Endothelial cell (in vitro differentiated cells): ENCODE results near the gene CHAF1A. TPM values are rescaled to one million over a fixed set of nuclear protein-coding genes. Genes with fewer than 3 reads are reported as not detected.

Experiments
- DNase-seq: peaks from one replicate; pipeline ENCODE4 v3.0.0; 2021; ENCODE audit warnings: low spot score
- H3K27ac Mint-ChIP-seq: one replicate; pipeline ENCODE4 v1.8.0; 2021; ENCODE audit warnings: mixed read lengths, inconsistent platforms; ENCODE audit not compliant: unreplicated experiment
- H3K27me3 Mint-ChIP-seq: one replicate; pipeline ENCODE4 v1.8.0; 2021; ENCODE audit warnings: mild to moderate bottlenecking, moderate library complexity, mixed read lengths, inconsistent platforms; ENCODE audit not compliant: unreplicated experiment
- H3K36me3 Mint-ChIP-seq: one replicate; pipeline ENCODE4 v1.8.0; 2021; ENCODE audit warnings: mild to moderate bottlenecking, low read depth, mixed read lengths, inconsistent platforms; ENCODE audit not compliant: unreplicated experiment
- H3K4me1 Mint-ChIP-seq: one replicate; pipeline ENCODE4 v1.8.0; 2021; ENCODE audit warnings: mild to moderate bottlenecking, mixed read lengths, inconsistent platforms; ENCODE audit not compliant: unreplicated experiment
- H3K4me3 Mint-ChIP-seq: one replicate; pipeline ENCODE4 v1.8.0; 2021; ENCODE audit warnings: mild to moderate bottlenecking, mixed read lengths, inconsistent platforms; ENCODE audit not compliant: unreplicated experiment
- H3K9me3 Mint-ChIP-seq: one replicate; pipeline ENCODE4 v1.8.0; 2021; ENCODE audit warnings: mixed read lengths, inconsistent platforms; ENCODE audit not compliant: unreplicated experiment
- total RNA-seq: library from RNA; stranded (reverse); fragmentation: NEBNext Ultra II Directional; extraction: Animal tissue kit (Norgen Biotek cat#: 25700); gene quantifications from one replicate; pipeline ENCODE4 v1.2.1, GENCODE V29; 2021; ENCODE audit not compliant: unreplicated experiment
- TF ChIP-seq, protein P1 (sequence below): fragments of 200-600 bp; sonication (generic); IDR thresholded peaks from one replicate; pipeline ENCODE4 v1.5.0; 2021; ENCODE audit warnings: antibody characterized with exemption; ENCODE audit not compliant: unreplicated experiment

The CHAF1A gene
- total RNA-seq, 1 donor from 2014 or later = 29.8 TPM

- H3K27ac Mint-ChIP-seq = no peak overlapping the region
- TF ChIP-seq, protein P1, sequence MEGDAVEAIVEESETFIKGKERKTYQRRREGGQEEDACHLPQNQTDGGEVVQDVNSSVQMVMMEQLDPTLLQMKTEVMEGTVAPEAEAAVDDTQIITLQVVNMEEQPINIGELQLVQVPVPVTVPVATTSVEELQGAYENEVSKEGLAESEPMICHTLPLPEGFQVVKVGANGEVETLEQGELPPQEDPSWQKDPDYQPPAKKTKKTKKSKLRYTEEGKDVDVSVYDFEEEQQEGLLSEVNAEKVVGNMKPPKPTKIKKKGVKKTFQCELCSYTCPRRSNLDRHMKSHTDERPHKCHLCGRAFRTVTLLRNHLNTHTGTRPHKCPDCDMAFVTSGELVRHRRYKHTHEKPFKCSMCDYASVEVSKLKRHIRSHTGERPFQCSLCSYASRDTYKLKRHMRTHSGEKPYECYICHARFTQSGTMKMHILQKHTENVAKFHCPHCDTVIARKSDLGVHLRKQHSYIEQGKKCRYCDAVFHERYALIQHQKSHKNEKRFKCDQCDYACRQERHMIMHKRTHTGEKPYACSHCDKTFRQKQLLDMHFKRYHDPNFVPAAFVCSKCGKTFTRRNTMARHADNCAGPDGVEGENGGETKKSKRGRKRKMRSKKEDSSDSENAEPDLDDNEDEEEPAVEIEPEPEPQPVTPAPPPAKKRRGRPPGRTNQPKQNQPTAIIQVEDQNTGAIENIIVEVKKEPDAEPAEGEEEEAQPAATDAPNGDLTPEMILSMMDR = no peak
- H3K4me1 Mint-ChIP-seq = peaks cover 3% of the 10 kb centered on the region
- H3K27me3 Mint-ChIP-seq = peaks cover 7% of the 10 kb centered on the region
- no peak for DNase-seq
- no peaks in the 10 kb centered on the region for H3K9me3 Mint-ChIP-seq
- H3K36me3 Mint-ChIP-seq = peaks cover 8% of the 10 kb centered on the region
- H3K4me3 Mint-ChIP-seq = no peak overlapping the region
These were observed 41.7 kb downstream of the CHAF1A start for GRCh38 chr19:4443966-4444764.

DNA sequence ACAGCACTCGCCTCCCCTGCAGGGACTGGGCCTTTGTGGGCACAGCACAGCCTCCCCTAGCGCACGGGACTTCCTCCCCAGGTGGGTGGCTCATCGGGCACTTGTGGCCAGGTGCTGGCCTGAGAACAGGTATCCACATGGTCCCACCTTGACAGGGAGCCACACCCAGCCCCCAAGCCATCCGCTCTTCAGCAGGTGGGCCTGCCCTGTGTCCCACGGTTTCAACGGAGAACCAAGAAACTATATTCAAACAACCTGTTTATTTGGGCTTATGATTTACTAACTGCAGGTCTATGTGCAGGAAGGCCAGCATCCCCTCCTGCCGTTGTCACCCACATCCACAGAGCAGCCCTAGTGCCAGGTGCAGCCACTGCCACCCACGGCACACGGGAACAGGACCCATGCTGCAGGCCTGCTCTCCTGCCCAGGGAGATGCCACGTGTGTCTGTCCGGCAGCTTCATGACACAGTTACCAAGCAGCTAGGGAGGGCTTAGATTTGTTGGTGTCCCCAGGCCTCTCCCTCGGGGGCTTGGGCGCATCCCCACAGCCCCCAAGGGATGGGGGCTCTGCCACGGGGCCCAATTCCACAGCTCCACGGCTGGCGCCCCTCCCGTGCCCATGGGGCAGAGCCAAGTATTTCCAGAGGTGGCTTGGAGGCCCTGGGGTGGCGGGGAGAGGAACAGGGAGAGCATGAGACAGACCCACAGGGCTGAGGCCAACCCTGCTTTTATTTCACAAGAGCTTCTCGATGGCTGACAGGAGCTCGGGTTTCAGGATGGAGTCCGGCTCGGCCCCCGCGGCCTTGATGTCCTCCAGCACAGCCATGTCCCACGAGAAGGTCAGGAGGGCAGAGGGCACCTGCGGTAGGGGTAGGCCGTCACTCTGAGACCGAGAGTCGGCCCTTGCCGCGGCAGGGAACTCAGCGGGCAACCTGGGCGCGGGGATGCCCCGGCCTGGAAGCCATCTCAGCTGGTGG lies 42.6 kb downstream of the CHAF1A start:
- Mint-ChIP-seq H3K27me3 (peaks cover 7% of the 10 kb centered on the region), H3K9me3 (no peaks in the 10 kb centered on the region), H3K4me3 (no peak overlapping the region), H3K27ac (no peak overlapping the region), H3K36me3 (peaks cover 8% of the 10 kb centered on the region), H3K4me1 (peaks cover 3% of the 10 kb centered on the region)
- TF ChIP-seq, protein P1 = no peak
- DNase-seq = no peak

DNA sequence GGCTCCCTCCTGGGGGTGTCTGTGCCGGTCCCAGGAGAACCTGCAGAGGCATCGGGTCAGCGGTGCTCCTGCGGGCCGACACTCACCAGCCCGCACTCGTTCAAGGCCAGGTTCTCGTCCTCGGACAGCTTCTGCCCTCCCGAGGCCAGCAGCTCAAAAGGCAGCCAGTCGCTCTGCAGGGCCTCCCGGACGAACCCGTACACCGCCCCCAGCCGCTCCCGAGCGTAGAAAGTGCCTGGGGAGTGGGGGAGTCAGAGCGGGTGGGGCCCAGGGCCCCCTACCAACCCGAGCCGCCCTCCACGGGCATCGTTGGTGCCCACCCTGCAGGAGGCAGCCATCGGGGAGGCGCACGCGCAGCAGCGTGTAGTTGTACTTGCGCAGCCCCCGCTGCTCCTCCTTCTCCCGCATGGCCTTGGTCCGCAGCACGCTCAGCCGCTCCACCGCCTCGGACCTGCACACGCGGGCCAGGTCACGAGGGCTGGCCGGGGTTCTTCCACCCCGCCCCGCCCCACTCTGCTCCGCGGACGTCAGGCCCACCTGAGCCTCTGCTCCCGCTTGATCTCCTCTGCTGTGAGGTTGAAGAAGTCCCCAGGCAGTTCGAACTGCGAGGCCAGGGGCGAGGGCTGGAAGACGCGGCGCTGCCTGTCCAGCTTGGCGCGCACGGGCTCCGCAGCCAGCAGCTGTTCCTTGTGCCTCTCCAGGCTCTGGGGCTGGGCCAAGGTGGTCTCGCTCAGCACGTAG lies 43.7 kb downstream of the CHAF1A start:
- Mint-ChIP-seq H3K27me3 (peaks cover 5% of the 10 kb centered on the region), H3K4me3 (no peak overlapping the region), H3K27ac (no peak overlapping the region), H3K36me3 (peaks cover 11% of the 10 kb centered on the region), H3K4me1 (peaks cover 3% of the 10 kb centered on the region), H3K9me3 (no peaks in the 10 kb centered on the region)
- TF ChIP-seq, protein P1 = no peak
- DNase-seq = no peak

DNA sequence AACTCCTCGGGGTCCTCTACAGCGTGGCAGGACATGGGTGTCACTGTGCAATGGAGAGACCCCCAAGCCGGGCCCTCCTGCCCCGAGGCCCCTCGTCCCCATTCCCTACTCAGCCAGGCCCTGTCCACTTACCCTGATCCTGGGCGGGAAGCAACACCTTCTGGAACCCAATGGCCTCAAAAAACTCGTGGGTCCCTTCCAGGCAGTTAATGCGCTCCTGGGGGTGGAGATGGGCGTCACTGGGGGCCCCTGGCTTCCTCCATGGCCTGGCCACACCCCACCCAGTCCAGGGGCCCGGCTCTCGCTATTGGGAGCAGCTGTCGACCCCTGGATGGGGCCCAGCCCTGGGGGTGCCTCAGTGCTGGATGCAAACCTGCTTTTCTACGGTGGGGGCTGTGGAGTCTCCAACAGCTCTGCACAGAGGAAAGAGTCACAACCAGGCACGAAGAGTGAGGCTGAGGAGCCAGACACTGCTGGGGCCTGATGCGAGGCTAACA lies 44.3 kb downstream of the CHAF1A start:
- Mint-ChIP-seq H3K27ac (no peak overlapping the region), H3K27me3 (peaks cover 5% of the 10 kb centered on the region), H3K36me3 (peaks cover 11% of the 10 kb centered on the region), H3K4me3 (no peak overlapping the region), H3K9me3 (no peaks in the 10 kb centered on the region), H3K4me1 (peaks cover 3% of the 10 kb centered on the region)
- TF ChIP-seq, protein P1 = no peak
- DNase-seq = no peak
